ENCODE measurements around the gene C1QTNF3. TPM values are rescaled to one million over a fixed set of nuclear protein-coding genes. Genes with fewer than 3 reads are reported as not detected.

Gene C1QTNF3
- total RNA-seq, 4 donors from 2014 or later = 0.53 to 5.1 (median 1.6) TPM

- no peak overlapping the region for H3K27ac ChIP-seq
- TF ChIP-seq CTCF (IDR thresholded peaks at IDR 0.05) (no peak), POLR2A (IDR thresholded peaks at IDR 0.05) (no peak)
- intact Hi-C loops (cut with DNase I) = no loop called here
Measured at GRCh38 chr5:34051374-34051980, 8.5 kb upstream of the C1QTNF3 start.

GRCh38 chr5:34047774-34048572 is 5.0 kb upstream of the C1QTNF3 start:
- H3K4me1 ChIP-seq = peaks cover 0 to 38% (median 12%) of the 10 kb centered on the region in 3 donors
- intact Hi-C loops (cut with DNase I) = no loop called here
- TF ChIP-seq POLR2A (IDR thresholded peaks at IDR 0.05) (no peak), CTCF (IDR thresholded peaks at IDR 0.05) (no peak)
- no peak for DNase-seq
- no peaks in the 10 kb centered on the region for H3K9me3 ChIP-seq
- H3K27ac ChIP-seq = no peak overlapping the region
- no peak overlapping the region for H3K4me3 ChIP-seq
- H3K36me3 ChIP-seq = peaks cover 0 to 25% (median 0%) of the 10 kb centered on the region in 3 donors
- H3K27me3 ChIP-seq = no peaks in the 10 kb centered on the region

More at GRCh38 chr5:34051374-34051980, 8.5 kb upstream of the C1QTNF3 start:
- no peaks in the 10 kb centered on the region for H3K27me3 ChIP-seq
- peaks cover 0 to 25% (median 0%) of the 10 kb centered on the region in 3 donors for H3K36me3 ChIP-seq
- H3K4me3 ChIP-seq = no peak overlapping the region
- peaks cover 0 to 28% (median 14%) of the 10 kb centered on the region in 3 donors for H3K4me1 ChIP-seq
- no peaks in the 10 kb centered on the region for H3K9me3 ChIP-seq
- DNase-seq = no peak
- 87 to 90% methylated on average over 4 of the region's 4 CpGs for WGBS, 2 donors

- no peak overlapping the region for H3K4me3 ChIP-seq
- intact Hi-C loops (cut with DNase I) = no loop called here
- H3K4me1 ChIP-seq = peaks cover 0 to 38% (median 4%) of the 10 kb centered on the region in 3 donors
- no peaks in the 10 kb centered on the region for H3K27me3 ChIP-seq
- WGBS, 2 donors = 53 to 69% methylated on average over 3 of the region's 4 CpGs
- H3K9me3 ChIP-seq = no peaks in the 10 kb centered on the region
- no peak for TF ChIP-seq POLR2A (IDR thresholded peaks at IDR 0.05)
- TF ChIP-seq CTCF (IDR thresholded peaks at IDR 0.05) = no peak
- H3K36me3 ChIP-seq = peaks cover 0 to 25% (median 0%) of the 10 kb centered on the region in 3 donors
- H3K27ac ChIP-seq = no peak overlapping the region
- no peak for DNase-seq
Measured at GRCh38 chr5:34047143-34047542, 4.1 kb upstream of the C1QTNF3 start.

GRCh38 chr5:34045996-34046395 is 3.0 kb upstream of the C1QTNF3 start:
- Histone ChIP-seq H3K27me3 (no peaks in the 10 kb centered on the region), H3K4me1 (peaks cover 0 to 35% (median 4%) of the 10 kb centered on the region in 3 donors), H3K9me3 (no peaks in the 10 kb centered on the region), H3K36me3 (peaks cover 0 to 18% (median 0%) of the 10 kb centered on the region in 3 donors), H3K27ac (no peak overlapping the region), H3K4me3 (no peak overlapping the region)
- DNase-seq = no peak
- TF ChIP-seq POLR2A (IDR thresholded peaks at IDR 0.05) (no peak), CTCF (IDR thresholded peaks at IDR 0.05) (no peak)
- intact Hi-C loops (cut with DNase I) = no loop called here

GRCh38 chr5:34045023-34045422 is 2.0 kb upstream of the C1QTNF3 start:
- Histone ChIP-seq H3K36me3 (peaks cover 0 to 9% (median 0%) of the 10 kb centered on the region in 3 donors), H3K27ac (no peak overlapping the region), H3K9me3 (no peaks in the 10 kb centered on the region), H3K4me1 (peaks cover 0 to 35% (median 4%) of the 10 kb centered on the region in 3 donors), H3K27me3 (no peaks in the 10 kb centered on the region), H3K4me3 (no peak overlapping the region)
- intact Hi-C loops (cut with DNase I) = no loop called here
- no peak for TF ChIP-seq CTCF (IDR thresholded peaks at IDR 0.05)
- no peak for TF ChIP-seq POLR2A (IDR thresholded peaks at IDR 0.05)
- no peak for DNase-seq
- whole genome bisulfite sequencing, 2 donors = 70 to 92% methylated on average over 3 of the region's 3 CpGs

Measured in esophagus squamous epithelium (tissue), 5 donors.